Activated CD4-positive, alpha-beta memory T cell treated with anti-CD3 and anti-CD28 coated beads, Interleukin-2, amount 10 ng/mL, durations not matched to agents 7 days and 5 days (primary cell): ENCODE data around the gene RNF112. TPM values are rescaled to one million over a fixed set of nuclear protein-coding genes. Genes with fewer than 3 reads are reported as not detected.

ENCODE experiments used
- CTCF ChIA-PET: fragments of 350-600 bp; sonication (Branson Sonifier 250); formaldehyde crosslinking; loops from one replicate; lab custom pipeline; 2021; ENCODE audit warnings: antibody characterized with exemption, inconsistent platforms; lab: Charles Lee
- POLR2A ChIA-PET: fragments of 350-600 bp; sonication (Branson Sonifier 250); formaldehyde crosslinking; loops from one replicate; lab custom pipeline; 2021; ENCODE audit warnings: antibody characterized with exemption; lab: Charles Lee
- DNase-seq: peaks from one replicate; pipeline ENCODE4 v3.0.0-alpha.2; 2020
- H3K27ac Mint-ChIP-seq: one replicate; pipeline ENCODE4 v1.8.0; 2021; ENCODE audit warnings: mild to moderate bottlenecking, mixed read lengths
- H3K27me3 Mint-ChIP-seq: one replicate; pipeline ENCODE4 v1.8.0; 2021; ENCODE audit warnings: mixed read lengths
- H3K36me3 Mint-ChIP-seq: one replicate; pipeline ENCODE4 v1.8.0; 2021; ENCODE audit warnings: low read depth, mixed read lengths
- H3K4me1 Mint-ChIP-seq: one replicate; pipeline ENCODE4 v1.8.0; 2021; ENCODE audit warnings: mixed read lengths
- H3K4me3 Mint-ChIP-seq: one replicate; pipeline ENCODE4 v1.8.0; 2021; ENCODE audit warnings: mild to moderate bottlenecking, mixed read lengths
- H3K9me3 Mint-ChIP-seq: one replicate; pipeline ENCODE4 v1.8.0; 2021; ENCODE audit warnings: mixed read lengths
- total RNA-seq, 2 experiments: library from RNA; stranded (reverse); gene quantifications; one replicate each; pipeline ENCODE4 v1.2.3, GENCODE V29; 2021

RNF112 gene
- total RNA-seq, 2 experiments from 2014 or later, result 0.58 to 0.60 TPM

- H3K27ac Mint-ChIP-seq, result no peak overlapping the region
- no peaks in the 10 kb centered on the region for H3K36me3 Mint-ChIP-seq
- no peak overlapping the region for H3K4me3 Mint-ChIP-seq
- ChIA-PET CTCF (no interaction called here), POLR2A (no interaction called here)
- DNase-seq, result no peak
- H3K4me1 Mint-ChIP-seq, result peaks cover 5% of the 10 kb centered on the region
- peaks cover 9% of the 10 kb centered on the region for H3K27me3 Mint-ChIP-seq
- no peaks in the 10 kb centered on the region for H3K9me3 Mint-ChIP-seq
Observed at GRCh38 chr17:19412984-19413383, 2.0 kb downstream of the RNF112 start.

- H3K27ac Mint-ChIP-seq, result no peak overlapping the region
- no peak overlapping the region for H3K4me3 Mint-ChIP-seq
- H3K9me3 Mint-ChIP-seq, result no peaks in the 10 kb centered on the region
- CTCF ChIA-PET, result interaction anchor here (1.2 kb wide), 1 partner anchor 35 kb away, joined by 3 read pairs; the partner anchor contains the start of gene MAPK7
- no peaks in the 10 kb centered on the region for H3K36me3 Mint-ChIP-seq
- POLR2A ChIA-PET, result no interaction called here
- peaks cover 9% of the 10 kb centered on the region for H3K27me3 Mint-ChIP-seq
- peaks cover 13% of the 10 kb centered on the region for H3K4me1 Mint-ChIP-seq
- DNase-seq, result no peak
Observed at GRCh38 chr17:19413761-19414160, 2.7 kb downstream of the RNF112 start.

GRCh38 chr17:19414396-19415280 lies 3.6 kb downstream of the RNF112 start:
- POLR2A ChIA-PET, result no interaction called here
- peaks cover 9% of the 10 kb centered on the region for H3K27me3 Mint-ChIP-seq
- no peaks in the 10 kb centered on the region for H3K36me3 Mint-ChIP-seq
- no peak overlapping the region for H3K4me3 Mint-ChIP-seq
- no peak for DNase-seq
- no peak overlapping the region for H3K27ac Mint-ChIP-seq
- CTCF ChIA-PET, result interaction anchor here (1.2 kb wide), 1 partner anchor 36 kb away, joined by 3 read pairs; the partner anchor contains the start of gene MAPK7
- peaks cover 15% of the 10 kb centered on the region for H3K4me1 Mint-ChIP-seq
- H3K9me3 Mint-ChIP-seq, result no peaks in the 10 kb centered on the region

GRCh38 chr17:19415311-19415710 lies 4.3 kb downstream of the RNF112 start:
- peaks cover 6% of the 10 kb centered on the region for H3K27me3 Mint-ChIP-seq
- DNase-seq, result no peak
- CTCF ChIA-PET, result no interaction called here
- H3K27ac Mint-ChIP-seq, result no peak overlapping the region
- H3K9me3 Mint-ChIP-seq, result no peaks in the 10 kb centered on the region
- no peak overlapping the region for H3K4me3 Mint-ChIP-seq
- peaks cover 15% of the 10 kb centered on the region for H3K4me1 Mint-ChIP-seq
- H3K36me3 Mint-ChIP-seq, result no peaks in the 10 kb centered on the region
- POLR2A ChIA-PET, result no interaction called here

- H3K4me3 Mint-ChIP-seq, result no peak overlapping the region
- H3K4me1 Mint-ChIP-seq, result peaks cover 15% of the 10 kb centered on the region
- H3K27ac Mint-ChIP-seq, result no peak overlapping the region
- peaks cover 4% of the 10 kb centered on the region for H3K27me3 Mint-ChIP-seq
- no peak for DNase-seq
- H3K36me3 Mint-ChIP-seq, result no peaks in the 10 kb centered on the region
- CTCF ChIA-PET, result no interaction called here
- POLR2A ChIA-PET, result no interaction called here
- no peaks in the 10 kb centered on the region for H3K9me3 Mint-ChIP-seq
Observed at GRCh38 chr17:19415806-19416775, 5.1 kb downstream of the RNF112 start.

- H3K27me3 Mint-ChIP-seq, result peaks cover 5% of the 10 kb centered on the region
- POLR2A ChIA-PET, result interaction anchor here (0.8 to 1.0 kb wide), 2 partner anchors 39 to 55 kb away, joined by 3 read pairs; partner anchors contain the start of genes B9D1 and MAPK7
- no peak for DNase-seq
- H3K36me3 Mint-ChIP-seq, result no peaks in the 10 kb centered on the region
- no peak overlapping the region for H3K4me3 Mint-ChIP-seq
- no peak overlapping the region for H3K27ac Mint-ChIP-seq
- CTCF ChIA-PET, result no interaction called here
- H3K9me3 Mint-ChIP-seq, result no peaks in the 10 kb centered on the region
- H3K4me1 Mint-ChIP-seq, result peaks cover 15% of the 10 kb centered on the region
Observed at GRCh38 chr17:19417611-19418010, 6.6 kb downstream of the RNF112 start.

GRCh38 chr17:19418251-19418992 lies 7.4 kb downstream of the RNF112 start:
- no peak overlapping the region for H3K27ac Mint-ChIP-seq
- H3K36me3 Mint-ChIP-seq, result no peaks in the 10 kb centered on the region
- peak; percentile 39 for DNase-seq
- no peak overlapping the region for H3K4me3 Mint-ChIP-seq
- H3K4me1 Mint-ChIP-seq, result peaks cover 15% of the 10 kb centered on the region
- H3K27me3 Mint-ChIP-seq, result peaks cover 7% of the 10 kb centered on the region
- POLR2A ChIA-PET, result interaction anchor here (0.8 to 1.0 kb wide), 2 partner anchors 40 to 55 kb away, joined by 3 read pairs; partner anchors contain the start of genes B9D1 and MAPK7
- H3K9me3 Mint-ChIP-seq, result no peaks in the 10 kb centered on the region
- CTCF ChIA-PET, result no interaction called here

- Mint-ChIP-seq H3K9me3 (no peaks in the 10 kb centered on the region), H3K27me3 (peaks cover 9% of the 10 kb centered on the region), H3K4me1 (peaks cover 15% of the 10 kb centered on the region), H3K36me3 (no peaks in the 10 kb centered on the region), H3K4me3 (no peak overlapping the region), H3K27ac (no peak overlapping the region)
- no peak for DNase-seq
- ChIA-PET CTCF (interaction anchor here (0.5 kb wide), 1 partner anchor 571 kb away, joined by 6 read pairs; no protein-coding TSS in a partner anchor), POLR2A (no interaction called here)
Observed at GRCh38 chr17:19421219-19421618, 10.2 kb downstream of the RNF112 start.

GRCh38 chr17:19421926-19422325 lies 10.9 kb downstream of the RNF112 start:
- CTCF ChIA-PET, result interaction anchor here (0.5 kb wide), 1 partner anchor 570 kb away, joined by 6 read pairs; no protein-coding TSS in a partner anchor
- H3K4me1 Mint-ChIP-seq, result peaks cover 15% of the 10 kb centered on the region

GRCh38 chr17:19424934-19425868 lies 14.2 kb downstream of the RNF112 start:
- H3K27me3 Mint-ChIP-seq, result peaks cover 13% of the 10 kb centered on the region
- no peak overlapping the region for H3K4me3 Mint-ChIP-seq
- H3K9me3 Mint-ChIP-seq, result no peaks in the 10 kb centered on the region
- H3K27ac Mint-ChIP-seq, result no peak overlapping the region
- CTCF ChIA-PET, result interaction anchor here (1.1 kb wide), 1 partner anchor 62 kb away, joined by 6 read pairs; the partner anchor contains the start of gene B9D1
- no peaks in the 10 kb centered on the region for H3K36me3 Mint-ChIP-seq
- DNase-seq, result no peak
- POLR2A ChIA-PET, result no interaction called here
- H3K4me1 Mint-ChIP-seq, result no peaks in the 10 kb centered on the region

More at GRCh38 chr17:19421926-19422325, 10.9 kb downstream of the RNF112 start:
- H3K36me3 Mint-ChIP-seq, result no peaks in the 10 kb centered on the region
- H3K27me3 Mint-ChIP-seq, result peaks cover 11% of the 10 kb centered on the region
- no peak for DNase-seq
- POLR2A ChIA-PET, result no interaction called here
- no peak overlapping the region for H3K27ac Mint-ChIP-seq
- H3K9me3 Mint-ChIP-seq, result no peaks in the 10 kb centered on the region
- no peak overlapping the region for H3K4me3 Mint-ChIP-seq

GRCh38 chr17:19426631-19427030 lies 15.6 kb downstream of the RNF112 start:
- CTCF ChIA-PET, result no interaction called here
- Mint-ChIP-seq H3K4me3 (no peak overlapping the region), H3K27ac (no peak overlapping the region)

More at GRCh38 chr17:19426631-19427030, 15.6 kb downstream of the RNF112 start:
- no peak for DNase-seq
- Mint-ChIP-seq H3K36me3 (no peaks in the 10 kb centered on the region), H3K9me3 (no peaks in the 10 kb centered on the region), H3K27me3 (peaks cover 13% of the 10 kb centered on the region), H3K4me1 (no peaks in the 10 kb centered on the region)
- POLR2A ChIA-PET, result no interaction called here
